Naive thymus-derived CD4-positive, alpha-beta T cell (primary cell): ENCODE data around the gene IL4I1. TPM values are rescaled to one million over a fixed set of nuclear protein-coding genes. Genes with fewer than 3 reads are reported as not detected.

Experiments used
- ATAC-seq: fragments of 150-1000 bp; cut with Tn5 transposase; 2 replicates; pipeline ENCODE4 v1.10.0; 2021; ENCODE audit warnings: mild to moderate bottlenecking, moderate library complexity
- CTCF ChIA-PET: fragments of 350-600 bp; sonication (Branson Sonifier 250); formaldehyde crosslinking; loops from one replicate; lab custom pipeline; 2021; ENCODE audit warnings: antibody characterized with exemption; lab: Charles Lee
- POLR2A ChIA-PET: fragments of 350-600 bp; sonication (Branson Sonifier 250); formaldehyde crosslinking; loops from one replicate; lab custom pipeline; 2021; ENCODE audit warnings: antibody characterized with exemption, inconsistent platforms; lab: Charles Lee
- DNase-seq, 9 donors: peaks; one replicate each; pipeline versions ENCODE4 v3.0.0 to v3.0.0-alpha.2; 2020 to 2022; ENCODE audit warnings: mixed read lengths in 1 of 9
- H3K27ac ChIP-seq: one replicate; pipeline ENCODE4 v1.7.0; 2013; ENCODE audit warnings: mild to moderate bottlenecking, low read depth, low read length, moderate library complexity
- H3K27me3 ChIP-seq, 2 donors: one replicate each; pipeline ENCODE4 v1.7.0; 2013; ENCODE audit warnings: low read length in 2 of 2, mild to moderate bottlenecking in 2 of 2, moderate library complexity in 2 of 2; ENCODE audit not compliant: control insufficient read depth in 2 of 2, insufficient read depth in 2 of 2
- H3K36me3 ChIP-seq, 3 experiments: 1 replicate in 2 of 3; 2 replicates in 1 of 3; pipeline ENCODE4 v1.7.0; 2013; ENCODE audit warnings: low read length in 3 of 3, mild to moderate bottlenecking in 3 of 3, moderate library complexity in 1 of 3; ENCODE audit not compliant: insufficient read depth in 3 of 3, control insufficient read depth in 2 of 3
- H3K4me1 ChIP-seq, 2 donors: one replicate each; pipeline ENCODE4 v1.7.0; 2013; ENCODE audit warnings: low read length in 2 of 2, mild to moderate bottlenecking in 2 of 2, moderate library complexity in 1 of 2; ENCODE audit not compliant: control insufficient read depth in 2 of 2, insufficient read depth in 2 of 2
- H3K4me3 ChIP-seq: 2 replicates; pipeline ENCODE4 v1.7.0; 2013; ENCODE audit warnings: mild to moderate bottlenecking, low read length
- H3K9me3 ChIP-seq, 3 experiments: 1 replicate in 2 of 3; 2 replicates in 1 of 3; pipeline ENCODE4 v1.7.0; 2013; ENCODE audit warnings: low read length in 3 of 3; ENCODE audit not compliant: control insufficient read depth in 2 of 3
- H3K27ac Mint-ChIP-seq, 9 donors: one replicate each; pipeline ENCODE4 v1.8.0; 2020 to 2022; ENCODE audit warnings: mixed read lengths in 9 of 9, mild to moderate bottlenecking in 8 of 9, moderate library complexity in 5 of 9, inconsistent platforms in 2 of 9
- H3K27me3 Mint-ChIP-seq, 5 donors: one replicate each; pipeline ENCODE4 v1.8.0; 2021 to 2022; ENCODE audit warnings: mixed read lengths in 5 of 5, mild to moderate bottlenecking in 1 of 5
- H3K36me3 Mint-ChIP-seq, 5 donors: one replicate each; pipeline ENCODE4 v1.8.0; 2020 to 2022; ENCODE audit warnings: mixed read lengths in 5 of 5, mild to moderate bottlenecking in 3 of 5, inconsistent platforms in 1 of 5
- H3K4me1 Mint-ChIP-seq, 7 donors: one replicate each; pipeline ENCODE4 v1.8.0; 2020 to 2022; ENCODE audit warnings: mixed read lengths in 7 of 7, mild to moderate bottlenecking in 3 of 7, inconsistent platforms in 1 of 7
- H3K4me3 Mint-ChIP-seq, 10 donors: one replicate each; pipeline ENCODE4 v1.8.0; 2020 to 2022; ENCODE audit warnings: mild to moderate bottlenecking in 10 of 10, mixed read lengths in 10 of 10, moderate library complexity in 6 of 10, inconsistent platforms in 2 of 10
- H3K9me3 Mint-ChIP-seq, 11 donors: one replicate each; pipeline ENCODE4 v1.8.0; 2020 to 2022; ENCODE audit warnings: mixed read lengths in 11 of 11, mild to moderate bottlenecking in 4 of 11, inconsistent platforms in 1 of 11, moderate library complexity in 1 of 11
- intact Hi-C, 2 donors: fragments of 100-400 bp; cut with micrococcal nuclease; formaldehyde crosslinking; loops; one replicate each; pipeline ENCODE4 v1.15.1; 2023
- polyA plus RNA-seq, 2 donors: library from polyadenylated mRNA; unstranded; fragments of 300-500 nt; fragmentation: Illumina TruSeq; gene quantifications; one replicate each; pipeline ENCODE4 v1.2.3, GENCODE V29; 2021
- total RNA-seq, 6 experiments: library from RNA in 5 of 6; stranded (reverse) in 5 of 6; gene quantifications; 1 replicate in 5 of 6; 2 replicates in 1 of 6; pipeline ENCODE4 v1.2.3 and lab custom pipeline; 2021 to 2026

Gene IL4I1
- total and polyA plus RNA-seq, 7 experiments from 2014 or later = 1.2 to 6.8 (median 1.9) TPM; not detected in 2

GRCh38 chr19:49880162-49880869 lies 16.4 kb downstream of the IL4I1 start:
- DNase-seq (no peak), ATAC-seq (no peak)
- H3K27ac ChIP-seq = no peak overlapping the region
- Mint-ChIP-seq H3K36me3 (peaks cover 0 to 25% (median 14%) of the 10 kb centered on the region in 5 donors), H3K9me3 (peaks cover 0 to 1% (median 0%) of the 10 kb centered on the region in 11 donors), H3K27ac (peak overlapping the region in 3 of 9 donors; percentile 25 to 82 (median 61)), H3K4me1 (peaks cover 21 to 24% (median 23%) of the 10 kb centered on the region in 7 donors), H3K27me3 (no peaks in the 10 kb centered on the region), H3K4me3 (peak overlapping the region in 2 of 10 donors; percentile 5 to 16)
- ChIA-PET CTCF (interaction anchor here (0.7 kb wide), 1 partner anchor 1249 kb away, joined by 4 read pairs; no protein-coding TSS in a partner anchor), POLR2A (no interaction called here)
- H3K36me3 ChIP-seq = peaks cover 6 to 64% (median 33%) of the 10 kb centered on the region in 3 experiments
- no peak overlapping the region for H3K4me3 ChIP-seq
- intact Hi-C loops = no loop called here
- H3K27me3 ChIP-seq = no peaks in the 10 kb centered on the region
- H3K9me3 ChIP-seq = no peaks in the 10 kb centered on the region
- H3K4me1 ChIP-seq = peaks cover 11 to 20% of the 10 kb centered on the region in 2 donors

DNA sequence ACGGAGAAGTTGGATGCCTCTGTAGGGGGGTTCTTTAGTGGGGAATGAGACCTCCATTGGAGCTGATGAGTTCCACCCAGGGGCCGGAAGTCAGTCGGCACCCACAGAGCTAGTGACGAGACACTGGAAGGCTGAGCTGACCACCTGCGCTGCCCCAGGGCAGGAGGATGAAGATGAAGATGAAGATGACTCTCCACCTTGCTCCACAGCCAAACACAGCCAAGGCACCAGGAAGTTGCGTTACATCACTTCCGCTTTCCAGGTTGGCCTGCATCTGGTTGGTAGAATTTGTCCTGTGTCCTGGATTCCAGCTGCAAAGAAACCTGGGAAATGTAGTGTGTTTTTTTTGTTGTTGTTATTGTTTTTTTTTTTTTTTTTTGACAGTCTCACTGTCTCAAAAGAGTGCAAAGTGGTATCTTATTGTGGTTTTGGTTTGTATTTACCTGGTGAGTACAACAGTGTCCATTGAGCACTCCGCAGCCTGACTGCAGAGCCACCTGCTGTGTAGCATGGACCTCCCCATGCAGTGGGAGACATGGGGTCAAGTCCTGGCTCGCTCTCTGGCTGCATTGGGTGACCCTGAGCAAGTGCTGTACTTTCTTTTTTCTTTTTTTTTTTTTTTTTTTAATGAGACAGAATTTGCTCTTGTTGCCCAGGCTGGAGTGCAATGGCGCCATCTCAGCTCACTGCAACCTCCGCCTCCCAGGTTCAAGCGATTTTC lies 17.3 kb downstream of the IL4I1 start:
- Mint-ChIP-seq H3K4me1 (peaks cover 24 to 34% (median 28%) of the 10 kb centered on the region in 7 donors), H3K27ac (peak overlapping the region in 2 of 9 donors; percentile 8 to 39), H3K9me3 (peaks cover 0 to 1% (median 0%) of the 10 kb centered on the region in 11 donors), H3K27me3 (no peaks in the 10 kb centered on the region), H3K4me3 (peak overlapping the region in 2 of 10 donors; percentile 5 to 32), H3K36me3 (peaks cover 0 to 22% (median 9%) of the 10 kb centered on the region in 5 donors)
- H3K27me3 ChIP-seq = no peaks in the 10 kb centered on the region
- POLR2A ChIA-PET = interaction anchor here (0.6 to 0.8 kb wide), 2 partner anchors 29 to 65 kb away, joined by 3 read pairs; partner anchors contain the start of gene PTOV1
- no peak overlapping the region for H3K4me3 ChIP-seq
- intact Hi-C loops = loop anchor here (5.0 to 10.0 kb wide), 5 partner anchors 287 to 1257 kb away; partner anchors contain the start of genes DBP (in 1 of the 2) and PRR12 (in 1 of the 2)
- CTCF ChIA-PET = interaction anchor here (0.6 to 0.7 kb wide), 2 partner anchors 94 to 1250 kb away, joined by 3 to 4 read pairs; no protein-coding TSS in a partner anchor
- H3K36me3 ChIP-seq = peaks cover 6 to 58% (median 33%) of the 10 kb centered on the region in 3 experiments
- DNase-seq = no peak
- peaks cover 11 to 20% of the 10 kb centered on the region in 2 donors for H3K4me1 ChIP-seq
- H3K27ac ChIP-seq = peak overlapping the region; percentile 15
- no peaks in the 10 kb centered on the region for H3K9me3 ChIP-seq
- no peak for ATAC-seq

GRCh38 chr19:49878744-49879070 lies 18.0 kb downstream of the IL4I1 start:
- Mint-ChIP-seq H3K27ac (peak overlapping the region in 2 of 9 donors; percentile 59 to 63), H3K27me3 (no peaks in the 10 kb centered on the region), H3K9me3 (peaks cover 0 to 1% (median 0%) of the 10 kb centered on the region in 11 donors), H3K36me3 (peaks cover 0 to 22% (median 8%) of the 10 kb centered on the region in 5 donors), H3K4me3 (no peak overlapping the region), H3K4me1 (peaks cover 23 to 35% (median 28%) of the 10 kb centered on the region in 7 donors)
- ATAC-seq = no peak
- intact Hi-C loops = loop anchor here (5.0 to 10.0 kb wide), 5 partner anchors 286 to 1256 kb away; partner anchors contain the start of genes DBP (in 1 of the 2) and PRR12 (in 1 of the 2)
- CTCF ChIA-PET = interaction anchor here (0.6 kb wide), 1 partner anchor 93 kb away, joined by 3 read pairs; no protein-coding TSS in a partner anchor
- Histone ChIP-seq H3K4me1 (peaks cover 11 to 20% of the 10 kb centered on the region in 2 donors), H3K27ac (peak overlapping the region; percentile 97), H3K4me3 (no peak overlapping the region), H3K9me3 (no peaks in the 10 kb centered on the region), H3K27me3 (no peaks in the 10 kb centered on the region), H3K36me3 (peaks cover 6 to 51% (median 28%) of the 10 kb centered on the region in 3 experiments)
- POLR2A ChIA-PET = interaction anchor here (0.8 kb wide), 1 partner anchor 28 kb away, joined by 3 read pairs; the partner anchor contains the start of gene PTOV1
- DNase-seq = no peak

GRCh38 chr19:49877879-49878743 lies 18.6 kb downstream of the IL4I1 start:
- DNase-seq = peak; percentile 94 to 99 (median 96)
- peaks cover 0 to 17% (median 6%) of the 10 kb centered on the region in 5 donors for H3K36me3 Mint-ChIP-seq
- no peak overlapping the region for H3K4me3 Mint-ChIP-seq
- peaks cover 6 to 45% (median 24%) of the 10 kb centered on the region in 3 experiments for H3K36me3 ChIP-seq
- H3K9me3 Mint-ChIP-seq = peaks cover 0 to 1% (median 0%) of the 10 kb centered on the region in 11 donors
- no peaks in the 10 kb centered on the region for H3K9me3 ChIP-seq
- no peak overlapping the region for H3K27ac Mint-ChIP-seq
- peak overlapping the region; percentile 88 for H3K4me3 ChIP-seq
- H3K4me1 Mint-ChIP-seq = peaks cover 23 to 35% (median 28%) of the 10 kb centered on the region in 7 donors
- intact Hi-C loops = loop anchor here (1.0 to 10.0 kb wide), 25 partner anchors 9 to 1545 kb away; partner anchors contain the start of genes ATF5 (in 2 of the 2), NUP62 (in 2 of the 2), ALDH16A1 (in 1 of the 2) and BCL2L12 (in 1 of the 2)
- no peaks in the 10 kb centered on the region for H3K27me3 Mint-ChIP-seq
- CTCF ChIA-PET = interaction anchor here (0.6 to 1.6 kb wide), 2 partner anchors 65 to 92 kb away, joined by 3 read pairs; partner anchors contain the start of gene FUZ
- H3K27me3 ChIP-seq = no peaks in the 10 kb centered on the region
- ATAC-seq = peak; percentile 77
- peak overlapping the region; percentile 97 for H3K27ac ChIP-seq
- POLR2A ChIA-PET = interaction anchor here (1.0 to 3.7 kb wide), 14 partner anchors 10 to 389 kb away, joined by 4 to 47 read pairs (median 7); partner anchors contain the start of genes AP2A1, ATF5, BCL2L12 and FUZ
- H3K4me1 ChIP-seq = peaks cover 11 to 20% of the 10 kb centered on the region in 2 donors

DNA sequence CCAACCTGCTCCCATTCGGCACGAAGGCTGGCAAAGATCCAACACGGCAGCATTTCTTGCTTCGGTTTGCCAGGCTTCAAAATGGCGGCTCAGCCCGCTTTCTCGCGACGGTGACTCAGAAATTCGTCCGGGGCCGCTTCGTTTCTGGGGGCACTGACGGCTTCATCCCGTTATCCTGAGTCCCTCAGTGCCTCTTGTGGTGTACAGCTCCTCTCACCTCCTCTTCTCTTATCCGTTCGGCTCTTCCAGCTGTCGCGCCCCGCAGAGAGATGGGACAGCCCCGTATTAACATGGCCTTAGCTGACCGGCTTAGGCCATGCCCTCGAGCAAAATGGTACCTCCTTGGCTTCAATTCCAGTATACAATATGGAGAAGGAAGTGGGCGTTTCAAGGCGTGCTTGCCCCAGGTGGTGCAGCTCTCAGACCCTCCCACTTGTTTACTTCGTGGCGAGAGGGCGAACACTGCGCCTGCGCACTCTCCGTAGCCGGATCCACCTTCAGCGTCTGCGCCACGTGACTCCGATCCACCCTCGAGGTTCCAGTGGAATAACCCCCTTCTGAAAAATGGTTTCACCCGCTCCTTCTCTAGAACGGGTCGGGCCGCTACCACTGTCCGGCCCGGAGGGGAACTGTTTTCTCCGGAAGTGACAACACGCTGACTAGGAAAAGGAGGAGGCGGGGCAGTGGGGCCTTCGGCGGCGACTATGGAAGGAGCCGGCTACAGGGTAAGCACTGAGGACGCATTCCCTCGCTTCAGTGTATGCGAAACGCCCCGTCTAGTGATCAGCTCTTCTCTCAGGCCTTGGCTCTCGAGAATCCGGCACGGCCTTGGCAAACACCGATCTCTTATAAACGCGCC lies 19.4 kb downstream of the IL4I1 start, which contains the start of the genes AKT1S1 and TBC1D17:
TSS of gene AKT1S1 (minus strand) at position 336 of the 859 bp plus-strand sequence. CDS start 4,060 bp downstream, outside the sequence.
TSS of gene TBC1D17 (plus strand) at position 683 of the 859 bp plus-strand sequence. CDS start at position 705, 22 bp downstream.
- Mint-ChIP-seq H3K4me1 (peaks cover 23 to 35% (median 28%) of the 10 kb centered on the region in 7 donors), H3K27ac (no peak within 1 kb of the TSS), H3K4me3 (no peak within 1 kb of the TSS), H3K27me3 (no peaks in the 10 kb centered on the region), H3K36me3 (peaks cover 0 to 14% (median 5%) of the 10 kb centered on the region in 5 donors), H3K9me3 (peaks cover 0 to 1% (median 0%) of the 10 kb centered on the region in 11 donors)
- no peaks in the 10 kb centered on the region for H3K27me3 ChIP-seq
- DNase-seq (peak; percentile 90 to 100 (median 99)), ATAC-seq (peak; percentile 81)
- no peaks in the 10 kb centered on the region for H3K9me3 ChIP-seq
- ChIA-PET CTCF (interaction anchor here (0.7 to 1.6 kb wide), 2 partner anchors 27 to 64 kb away, joined by 3 read pairs; partner anchors contain the start of genes FUZ and PTOV1), POLR2A (interaction anchor here (0.6 to 3.7 kb wide), 25 partner anchors 9 to 1513 kb away, joined by 3 to 47 read pairs (median 6); partner anchors contain the start of genes AP2A1, ATF5, BCL2L12 and FUZ)
- H3K36me3 ChIP-seq = peaks cover 6 to 36% (median 18%) of the 10 kb centered on the region in 3 experiments
- peak within 1 kb of the TSS; percentile 96 for H3K4me3 ChIP-seq
- H3K4me1 ChIP-seq = peaks cover 11 to 20% of the 10 kb centered on the region in 2 donors
- intact Hi-C loops = loop anchor here (1.0 to 10.0 kb wide), 25 partner anchors 8 to 1544 kb away; partner anchors contain the start of genes ATF5 (in 2 of the 2), NUP62 (in 2 of the 2), ALDH16A1 (in 1 of the 2) and BCL2L12 (in 1 of the 2)
- H3K27ac ChIP-seq = peak within 1 kb of the TSS; percentile 97
